Neural progenitor cell (in vitro differentiated cells): Measurements from ENCODE around the gene CDKL5. TPM values are rescaled to one million over a fixed set of nuclear protein-coding genes. Genes with fewer than 3 reads are reported as not detected.

Experiments used
- DNase-seq: peaks from one replicate; pipeline ENCODE4 v3.0.0-alpha.2; 2016; ENCODE audit warnings: low spot score
- H2AFZ ChIP-seq: fragments of 200-600 bp; sonication (generic); replicated peaks from 2 replicates; pipeline ENCODE4 v1.6.1; 2016; ENCODE audit warnings: antibody characterized with exemption
- H3F3A ChIP-seq: fragments of 200-600 bp; sonication (generic); 2 replicates; pipeline ENCODE4 v1.6.1; 2016; ENCODE audit warnings: antibody characterized with exemption, low read depth
- H3K27ac ChIP-seq: fragments of 200-600 bp; sonication (generic); 2 replicates; pipeline ENCODE4 v1.5.1; 2016; ENCODE audit warnings: mild to moderate bottlenecking
- H3K27me3 ChIP-seq: fragments of 200-600 bp; sonication (generic); 2 replicates; pipeline ENCODE4 v1.6.1; 2016; ENCODE audit warnings: mild to moderate bottlenecking, moderate library complexity
- H3K36me3 ChIP-seq: fragments of 200-600 bp; sonication (generic); 2 replicates; pipeline ENCODE4 v1.5.1; 2016
- H3K4me1 ChIP-seq: fragments of 200-600 bp; sonication (generic); 2 replicates; pipeline ENCODE4 v1.6.1; 2016; ENCODE audit warnings: mixed run types
- H3K4me2 ChIP-seq: fragments of 200-600 bp; sonication (generic); 2 replicates; pipeline ENCODE4 v1.6.1; 2016
- H3K4me3 ChIP-seq: fragments of 200-600 bp; sonication (generic); 2 replicates; pipeline ENCODE4 v1.5.1; 2016
- H3K79me2 ChIP-seq: fragments of 200-600 bp; sonication (generic); 2 replicates; pipeline ENCODE4 v1.6.1; 2016; ENCODE audit warnings: low read depth
- H3K9ac ChIP-seq: fragments of 200-600 bp; sonication (generic); 2 replicates; pipeline ENCODE4 v1.6.1; 2016
- H3K9me3 ChIP-seq: fragments of 200-600 bp; sonication (generic); 2 replicates; pipeline ENCODE4 v1.5.1; 2016; ENCODE audit warnings: low read depth
- H4K20me1 ChIP-seq: fragments of 200-600 bp; sonication (generic); 2 replicates; pipeline ENCODE4 v1.6.1; 2016; ENCODE audit warnings: low read depth
- H3K27ac Mint-ChIP-seq: 3 replicates; pipeline ENCODE4 v1.8.0; 2021; ENCODE audit warnings: mixed read lengths
- H3K27me3 Mint-ChIP-seq: 2 replicates; pipeline ENCODE4 v1.8.0; 2022; ENCODE audit warnings: low read depth, mild to moderate bottlenecking, inconsistent platforms, moderate library complexity, mixed read lengths; ENCODE audit not compliant: insufficient read depth
- H3K36me3 Mint-ChIP-seq: 3 replicates; pipeline ENCODE4 v1.8.0; 2021; ENCODE audit warnings: mixed read lengths
- H3K4me1 Mint-ChIP-seq: 3 replicates; pipeline ENCODE4 v1.8.0; 2021; ENCODE audit warnings: mixed read lengths
- H3K4me3 Mint-ChIP-seq: 3 replicates; pipeline ENCODE4 v1.8.0; 2021; ENCODE audit warnings: mild to moderate bottlenecking, moderate library complexity, mixed read lengths
- H3K9me3 Mint-ChIP-seq: 3 replicates; pipeline ENCODE4 v1.8.0; 2020; ENCODE audit warnings: mixed read lengths
- EZH2 ChIP-seq: fragments of 200-600 bp; sonication (generic); IDR thresholded peaks from 2 replicates; pipeline ENCODE4 v1.6.1; 2017; ENCODE audit warnings: antibody characterized with exemption, mild to moderate bottlenecking, moderate library complexity
- EZH2phosphoT487 ChIP-seq: fragments of 200-600 bp; sonication (generic); IDR thresholded peaks from 2 replicates; pipeline ENCODE4 v1.6.1; 2017; ENCODE audit warnings: antibody characterized with exemption
- total RNA-seq: library from RNA; depleted of rRNA; stranded (reverse); fragments of >200 nt; gene quantifications from 2 replicates; pipeline ENCODE4 v1.2.3, GENCODE V29; 2015; ENCODE audit warnings: low replicate concordance
- TF ChIP-seq, protein P1 (sequence below): fragments of 200-600 bp; sonication (generic); IDR thresholded peaks from 2 replicates; pipeline ENCODE4 v1.5.1; 2017; ENCODE audit warnings: antibody characterized with exemption, mild to moderate bottlenecking

Gene CDKL5
- total RNA-seq, 1 donor from 2014 or later: 8.6 TPM

DNA sequence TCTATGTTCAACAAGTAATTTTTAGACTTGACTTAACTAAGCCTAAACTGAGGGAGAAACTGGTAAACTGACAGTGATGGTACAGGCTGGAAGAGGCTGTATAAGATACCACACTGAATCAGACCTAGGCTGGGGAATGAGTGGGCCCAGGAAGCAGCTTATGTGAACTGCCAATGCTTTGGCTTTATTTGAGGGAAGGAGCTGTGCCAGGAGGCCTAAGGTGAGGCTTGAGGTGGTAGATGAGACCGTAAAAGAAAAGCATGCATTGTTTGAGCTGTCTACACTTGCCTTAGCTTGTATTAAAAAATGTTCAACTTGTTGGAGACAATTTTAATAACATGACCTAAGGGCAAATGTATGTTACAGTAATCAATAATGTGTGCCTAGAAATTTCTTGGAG is 150.3 kb downstream of the CDKL5 start:
- no peak overlapping the region for H3K4me3 ChIP-seq
- Mint-ChIP-seq H3K9me3 (peaks cover 2% of the 10 kb centered on the region), H3K4me1 (no peaks in the 10 kb centered on the region), H3K27ac (no peak overlapping the region), H3K36me3 (no peaks in the 10 kb centered on the region), H3K4me3 (no peak overlapping the region), H3K27me3 (no peaks in the 10 kb centered on the region)
- no peaks in the 10 kb centered on the region for H4K20me1 ChIP-seq
- no peaks in the 10 kb centered on the region for H3K9me3 ChIP-seq
- TF ChIP-seq EZH2 (no peak), EZH2phosphoT487 (no peak)
- TF ChIP-seq, protein P1, sequence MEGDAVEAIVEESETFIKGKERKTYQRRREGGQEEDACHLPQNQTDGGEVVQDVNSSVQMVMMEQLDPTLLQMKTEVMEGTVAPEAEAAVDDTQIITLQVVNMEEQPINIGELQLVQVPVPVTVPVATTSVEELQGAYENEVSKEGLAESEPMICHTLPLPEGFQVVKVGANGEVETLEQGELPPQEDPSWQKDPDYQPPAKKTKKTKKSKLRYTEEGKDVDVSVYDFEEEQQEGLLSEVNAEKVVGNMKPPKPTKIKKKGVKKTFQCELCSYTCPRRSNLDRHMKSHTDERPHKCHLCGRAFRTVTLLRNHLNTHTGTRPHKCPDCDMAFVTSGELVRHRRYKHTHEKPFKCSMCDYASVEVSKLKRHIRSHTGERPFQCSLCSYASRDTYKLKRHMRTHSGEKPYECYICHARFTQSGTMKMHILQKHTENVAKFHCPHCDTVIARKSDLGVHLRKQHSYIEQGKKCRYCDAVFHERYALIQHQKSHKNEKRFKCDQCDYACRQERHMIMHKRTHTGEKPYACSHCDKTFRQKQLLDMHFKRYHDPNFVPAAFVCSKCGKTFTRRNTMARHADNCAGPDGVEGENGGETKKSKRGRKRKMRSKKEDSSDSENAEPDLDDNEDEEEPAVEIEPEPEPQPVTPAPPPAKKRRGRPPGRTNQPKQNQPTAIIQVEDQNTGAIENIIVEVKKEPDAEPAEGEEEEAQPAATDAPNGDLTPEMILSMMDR: no peak
- H2AFZ ChIP-seq: no peak overlapping the region
- no peaks in the 10 kb centered on the region for H3K27me3 ChIP-seq
- H3K4me2 ChIP-seq: no peak overlapping the region
- no peak for DNase-seq
- H3K79me2 ChIP-seq: no peaks in the 10 kb centered on the region
- H3F3A ChIP-seq: no peaks in the 10 kb centered on the region
- H3K4me1 ChIP-seq: no peaks in the 10 kb centered on the region
- no peaks in the 10 kb centered on the region for H3K36me3 ChIP-seq
- H3K27ac ChIP-seq: no peak overlapping the region
- H3K9ac ChIP-seq: no peak overlapping the region

DNA sequence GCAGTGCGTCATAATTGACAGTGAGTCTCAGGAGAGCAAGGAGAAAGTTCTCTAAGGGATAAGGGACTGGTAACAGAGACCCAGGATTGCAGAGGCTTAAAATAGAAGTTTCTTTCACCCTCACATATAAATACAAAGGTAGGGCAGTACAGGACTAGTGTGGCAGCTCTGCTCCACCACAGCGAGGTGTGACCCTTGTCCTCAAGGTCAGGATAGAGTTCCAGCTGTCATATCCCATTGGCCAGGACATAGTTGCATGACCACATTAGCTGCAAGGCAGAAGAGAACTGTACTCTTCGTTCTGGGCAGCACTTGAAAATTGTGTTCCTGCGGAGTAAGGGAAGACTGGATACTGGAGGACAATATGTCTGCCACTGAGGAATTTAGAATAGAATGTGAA is 152.0 kb downstream of the CDKL5 start:
- no peak for TF ChIP-seq EZH2phosphoT487
- no peak for TF ChIP-seq EZH2
- TF ChIP-seq, protein P1: no peak
- no peaks in the 10 kb centered on the region for H3K4me1 Mint-ChIP-seq
- no peak overlapping the region for H3K27ac Mint-ChIP-seq
- no peak overlapping the region for H3K4me3 Mint-ChIP-seq
- Histone ChIP-seq H3K4me2 (no peak overlapping the region), H3K4me3 (no peak overlapping the region), H3K79me2 (no peaks in the 10 kb centered on the region), H4K20me1 (no peaks in the 10 kb centered on the region), H3K9ac (no peak overlapping the region), H3K9me3 (no peaks in the 10 kb centered on the region), H3K27me3 (no peaks in the 10 kb centered on the region), H2AFZ (no peak overlapping the region), H3K27ac (no peak overlapping the region), H3K4me1 (no peaks in the 10 kb centered on the region), H3F3A (no peaks in the 10 kb centered on the region), H3K36me3 (no peaks in the 10 kb centered on the region)
- H3K27me3 Mint-ChIP-seq: no peaks in the 10 kb centered on the region
- H3K9me3 Mint-ChIP-seq: peaks cover 2% of the 10 kb centered on the region
- no peaks in the 10 kb centered on the region for H3K36me3 Mint-ChIP-seq
- DNase-seq: no peak

DNA sequence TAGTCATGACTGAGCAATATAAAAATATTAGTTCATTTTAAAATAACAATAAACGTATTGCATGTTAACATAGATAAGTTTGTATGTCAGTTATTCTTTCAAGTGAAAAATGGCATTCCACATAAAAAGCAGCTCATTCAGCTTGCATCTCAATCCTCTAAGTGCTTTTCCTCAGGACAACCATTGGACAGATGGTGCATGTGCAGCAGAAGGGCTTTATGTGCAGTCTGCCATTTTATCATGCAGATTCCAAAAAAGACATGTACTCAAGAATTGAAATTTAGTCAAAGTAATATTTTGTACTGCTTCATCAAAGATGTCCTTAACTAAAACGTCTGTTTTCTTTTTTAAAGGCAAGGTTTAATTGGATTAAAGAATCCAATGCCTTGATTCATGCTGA is 153.1 kb downstream of the CDKL5 start:
- H3F3A ChIP-seq: no peaks in the 10 kb centered on the region
- H3K27me3 Mint-ChIP-seq: no peaks in the 10 kb centered on the region

More for the DNA sequence above, 153.1 kb downstream of the CDKL5 start:
- Histone ChIP-seq H3K27me3 (no peaks in the 10 kb centered on the region), H3K36me3 (no peaks in the 10 kb centered on the region), H3K4me3 (no peak overlapping the region), H3K4me2 (no peak overlapping the region), H4K20me1 (no peaks in the 10 kb centered on the region), H3K27ac (no peak overlapping the region), H3K9ac (no peak overlapping the region), H3K79me2 (no peaks in the 10 kb centered on the region), H3K9me3 (no peaks in the 10 kb centered on the region), H2AFZ (no peak overlapping the region), H3K4me1 (no peaks in the 10 kb centered on the region)
- no peak overlapping the region for H3K4me3 Mint-ChIP-seq
- H3K9me3 Mint-ChIP-seq: peaks cover 2% of the 10 kb centered on the region
- no peak for DNase-seq
- TF ChIP-seq EZH2 (no peak), EZH2phosphoT487 (no peak)
- TF ChIP-seq, protein P1: no peak
- no peaks in the 10 kb centered on the region for H3K36me3 Mint-ChIP-seq
- H3K4me1 Mint-ChIP-seq: no peaks in the 10 kb centered on the region
- H3K27ac Mint-ChIP-seq: no peak overlapping the region
